ENCODE data around the gene RFTN1.

DNA sequence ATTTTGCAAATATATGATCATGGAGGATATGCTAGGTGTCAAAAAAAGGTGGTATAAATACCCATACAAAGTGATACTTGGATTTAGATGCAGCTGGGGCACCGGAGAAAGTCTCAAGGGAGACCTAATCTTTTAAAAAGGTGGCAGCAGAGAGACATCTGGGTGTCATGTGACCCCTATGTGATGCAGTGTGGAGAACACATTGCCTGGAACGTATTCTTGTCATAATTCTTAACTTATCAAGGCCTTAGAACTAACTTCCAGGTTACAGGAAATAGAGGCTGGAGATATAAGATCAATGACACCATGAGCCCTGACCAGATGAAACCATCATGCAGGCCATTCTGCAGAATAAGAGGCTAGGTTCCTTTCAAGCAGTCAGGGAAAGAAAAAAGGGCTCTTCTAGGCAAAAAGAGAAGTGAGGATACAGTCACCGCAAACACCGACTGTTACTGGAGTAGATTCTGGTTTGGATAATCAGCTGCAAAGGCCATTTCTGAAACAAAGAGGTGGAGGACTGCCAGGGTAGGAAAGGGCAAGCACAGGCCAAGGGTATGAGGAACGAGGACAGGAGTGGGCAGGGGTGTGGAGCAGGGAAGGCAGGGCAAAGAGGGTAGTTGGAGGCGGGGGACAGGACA, 147.9 kb downstream of the RFTN1 start:
- TF ChIP-seq FOXA1 (IDR thresholded peaks at IDR 0.05) (no peak), TARDBP (IDR thresholded peaks at IDR 0.05) (no peak), ELF4 (IDR thresholded peaks at IDR 0.05) (no peak), FOXK2 (IDR thresholded peaks at IDR 0.05) (no peak), SP1 (IDR thresholded peaks at IDR 0.05) (no peak)

All from HEK293T (cell line).